Activated T-helper 1 cell treated with Interleukin-2 at 50 U/mL for 16 hours (primary cell): ENCODE measurements around the gene DMRTA2.
"Not testable (repeated sequence)": the region's sequence is repeated elsewhere in the genome, so short reads cannot be mapped to it uniquely, and the experiment has no call there.

ENCODE experiments used
- DNase-seq: peaks from one replicate; pipeline ENCODE4 v3.0.0-alpha.2; 2020; ENCODE audit warnings: low read depth

Gene DMRTA2

DNA sequence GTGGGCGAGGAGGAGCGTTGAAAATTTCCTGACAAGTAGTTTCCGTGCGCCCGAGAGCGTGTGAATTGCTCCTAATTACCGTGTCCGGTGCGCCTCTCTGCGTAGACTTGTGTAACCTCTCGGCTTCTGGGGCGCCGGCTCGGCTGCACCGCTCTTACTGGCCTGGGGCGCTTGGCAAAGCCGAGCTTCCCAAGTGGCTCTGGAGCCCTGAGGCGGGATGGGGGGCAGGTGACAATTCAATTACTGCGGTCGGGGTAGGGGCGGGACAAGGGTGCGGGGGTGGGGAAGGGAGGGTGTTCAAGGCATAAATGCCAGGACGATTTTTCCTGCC is 392 bp upstream of the DMRTA2 start:
- DNase-seq = no peak

DNA sequence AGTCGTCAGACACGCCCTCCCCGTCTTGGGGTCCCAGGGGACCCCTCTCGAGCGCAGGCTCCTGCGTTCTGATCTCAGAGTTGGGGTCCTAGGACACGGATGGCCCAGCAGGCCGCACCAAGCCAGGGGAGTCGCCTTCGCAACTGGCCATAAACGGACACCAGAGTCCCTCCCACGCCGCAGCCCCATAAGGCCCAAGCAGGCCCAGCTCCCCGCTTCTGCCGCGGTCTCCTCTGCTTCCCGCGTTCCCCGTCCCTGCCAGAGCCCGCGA is 633 bp downstream of the DMRTA2 start:
- DNase-seq = no peak

DNA sequence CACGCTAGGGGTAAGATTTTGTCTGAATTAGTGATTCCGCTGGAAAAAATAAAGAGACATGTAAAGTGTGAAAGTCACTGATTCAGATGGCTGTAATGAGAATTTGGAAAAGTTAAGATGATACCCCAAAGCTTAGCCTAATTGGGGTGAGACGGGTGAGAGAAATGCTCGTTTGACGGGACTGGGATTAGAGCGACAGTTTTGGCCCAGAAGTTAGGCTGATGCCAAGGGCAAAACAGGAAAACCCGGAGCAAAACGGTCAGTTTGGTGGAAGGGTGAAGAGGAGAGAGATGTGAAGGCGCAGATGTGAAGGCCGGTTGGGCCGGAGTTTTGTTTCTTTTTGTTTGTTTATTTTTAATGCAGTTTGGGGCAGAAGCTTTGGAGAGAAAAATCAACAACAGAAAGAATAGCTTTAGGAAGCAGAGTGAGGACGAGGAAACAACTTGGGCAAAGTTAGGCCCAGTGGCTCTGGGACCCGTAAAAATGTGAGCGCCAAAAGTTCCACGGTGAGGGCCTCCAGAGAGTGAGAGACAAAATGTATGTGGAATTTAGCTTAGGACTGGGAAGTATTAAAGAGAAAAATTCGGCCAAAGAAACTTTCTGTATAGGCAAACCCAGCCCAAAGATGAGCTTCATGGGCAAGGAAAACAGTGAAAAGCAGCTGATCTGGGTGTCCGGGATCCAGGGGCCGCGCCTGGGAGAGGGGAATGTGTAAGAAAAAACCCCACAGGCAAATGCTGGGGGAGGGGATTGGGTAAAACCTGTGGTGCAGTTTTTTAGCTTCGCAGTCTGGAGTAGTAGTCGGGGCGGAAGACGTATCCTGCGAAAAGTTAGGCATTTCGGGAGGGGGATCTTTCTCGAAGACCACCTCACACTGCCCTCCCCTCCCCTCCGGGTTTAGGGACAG is 1.2 kb downstream of the DMRTA2 start:
- no peak for DNase-seq

DNA sequence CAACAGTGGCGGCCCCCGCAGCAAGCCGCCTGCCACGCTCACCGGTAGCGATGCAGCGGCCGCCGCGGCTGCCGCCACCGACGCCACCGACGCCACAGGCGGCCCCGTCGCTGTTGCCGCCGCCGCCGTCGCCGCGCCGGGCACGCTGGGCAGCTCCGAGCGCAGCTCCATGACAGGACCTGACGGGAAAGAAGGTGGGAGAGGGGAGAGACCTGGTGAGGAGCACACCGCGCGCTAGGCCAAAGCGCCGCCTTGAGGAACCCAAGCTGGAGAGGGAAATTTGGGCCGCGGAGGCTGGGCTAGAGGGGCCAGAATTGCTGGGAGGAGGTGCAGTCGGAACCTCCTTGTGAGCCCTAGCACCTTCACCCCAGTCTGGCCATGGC is 1.9 kb downstream of the DMRTA2 start:
- no peak for DNase-seq

GRCh38 chr1:50420689-50421365 is 2.4 kb downstream of the DMRTA2 start:
- DNase-seq = no peak

- no peak for DNase-seq
Observed at GRCh38 chr1:50419907-50420677, 3.2 kb downstream of the DMRTA2 start.

- DNase-seq = no peak
Observed at GRCh38 chr1:50419192-50419906, 3.9 kb downstream of the DMRTA2 start.

- DNase-seq = no peak
Observed at GRCh38 chr1:50418600-50419109, 4.6 kb downstream of the DMRTA2 start.

DNA sequence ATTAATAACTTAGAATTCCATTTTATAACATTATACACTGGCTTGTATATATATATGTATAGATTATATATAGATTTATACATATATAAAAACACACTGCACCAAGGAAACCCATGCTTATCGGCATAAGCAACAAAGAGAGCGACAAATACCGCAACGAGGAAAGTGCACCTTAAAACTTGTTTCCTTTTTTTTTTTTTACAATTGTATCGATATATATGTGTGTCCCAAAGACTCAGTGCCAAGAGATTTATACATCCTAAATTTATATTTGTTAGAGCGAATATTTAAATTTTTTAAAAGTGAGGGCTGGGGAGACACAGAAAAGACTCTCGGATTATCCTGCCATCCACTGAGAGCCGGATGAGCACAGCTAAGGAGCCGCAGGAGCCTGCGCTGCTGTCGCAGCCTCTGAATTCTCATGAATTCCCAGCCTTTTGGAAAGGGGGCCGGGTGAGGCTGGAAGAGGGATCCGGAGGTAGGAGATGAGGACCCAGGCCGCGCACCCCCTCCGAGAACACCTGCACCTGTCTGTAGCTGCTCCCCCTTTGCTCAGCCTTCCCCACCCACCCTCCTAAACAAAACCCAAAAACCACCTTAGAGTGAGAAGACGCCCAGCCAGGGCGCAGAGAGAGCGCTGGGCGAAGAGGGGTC is 5.2 kb downstream of the DMRTA2 start:
- DNase-seq = no peak

GRCh38 chr1:50417507-50417906 is 5.7 kb downstream of the DMRTA2 start:
- no peak for DNase-seq

DNA sequence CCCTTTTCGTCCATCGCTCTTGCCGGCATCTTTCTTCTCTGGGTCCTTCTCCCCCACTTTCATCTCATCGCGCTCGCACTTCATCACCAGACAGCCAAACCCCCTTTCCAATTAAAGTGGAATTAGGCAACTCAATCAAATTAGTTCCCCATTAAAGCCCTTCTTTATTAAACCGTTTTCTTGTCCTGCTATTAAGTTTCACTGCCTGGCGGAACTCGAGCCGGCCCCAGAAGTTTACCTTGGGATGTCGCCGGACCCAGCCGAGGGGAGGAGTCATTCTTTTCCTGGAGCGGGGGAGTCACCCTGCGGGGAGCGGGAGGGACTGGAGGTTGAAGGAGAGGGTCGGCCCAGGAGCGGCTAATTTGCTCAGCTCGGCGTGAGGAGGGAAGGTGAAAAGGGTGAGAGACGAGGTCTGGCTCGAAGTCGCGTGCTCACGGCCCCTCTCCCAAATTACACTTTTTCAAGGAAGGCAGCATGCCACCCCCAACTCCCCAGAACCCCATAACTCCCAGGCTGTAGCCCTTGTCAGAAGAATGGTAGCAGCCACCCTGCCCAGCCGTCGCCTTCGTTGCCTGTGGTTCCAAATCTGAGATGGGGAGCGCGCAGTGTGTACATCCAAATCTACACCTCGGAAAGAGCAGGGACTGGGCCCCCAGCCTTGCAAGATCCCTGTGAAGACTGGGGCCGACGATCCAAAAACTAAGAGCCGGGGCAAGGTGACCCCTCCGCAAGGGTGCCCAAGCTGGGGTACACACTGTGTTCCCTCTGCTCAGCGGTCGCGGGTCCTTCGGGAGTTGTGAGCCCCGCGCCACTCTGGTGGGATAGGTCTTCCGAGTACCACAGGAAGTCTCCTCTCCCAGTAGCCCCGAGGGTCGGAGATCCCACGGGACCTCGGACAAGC is 6.4 kb downstream of the DMRTA2 start:
- DNase-seq = no peak

DNA sequence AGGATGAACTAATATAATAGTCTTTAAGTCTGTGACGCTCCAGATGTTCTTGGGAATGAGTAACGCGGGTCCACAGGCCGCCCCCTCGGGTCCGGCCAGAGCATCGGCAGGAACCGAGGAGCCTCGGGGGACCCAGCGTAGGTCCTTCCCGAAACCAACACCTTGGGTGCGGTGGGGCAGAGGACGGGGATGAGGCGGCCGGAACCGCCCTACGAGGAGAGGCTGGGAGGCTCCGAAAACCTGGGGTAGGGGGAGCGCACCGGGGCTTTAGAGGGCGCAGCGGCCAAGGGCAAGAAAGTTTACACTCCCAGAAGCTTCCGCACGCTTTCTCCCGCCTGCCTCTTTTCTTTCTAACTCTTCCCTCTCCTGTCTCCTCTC is 7.1 kb downstream of the DMRTA2 start:
- DNase-seq = no peak

DNA sequence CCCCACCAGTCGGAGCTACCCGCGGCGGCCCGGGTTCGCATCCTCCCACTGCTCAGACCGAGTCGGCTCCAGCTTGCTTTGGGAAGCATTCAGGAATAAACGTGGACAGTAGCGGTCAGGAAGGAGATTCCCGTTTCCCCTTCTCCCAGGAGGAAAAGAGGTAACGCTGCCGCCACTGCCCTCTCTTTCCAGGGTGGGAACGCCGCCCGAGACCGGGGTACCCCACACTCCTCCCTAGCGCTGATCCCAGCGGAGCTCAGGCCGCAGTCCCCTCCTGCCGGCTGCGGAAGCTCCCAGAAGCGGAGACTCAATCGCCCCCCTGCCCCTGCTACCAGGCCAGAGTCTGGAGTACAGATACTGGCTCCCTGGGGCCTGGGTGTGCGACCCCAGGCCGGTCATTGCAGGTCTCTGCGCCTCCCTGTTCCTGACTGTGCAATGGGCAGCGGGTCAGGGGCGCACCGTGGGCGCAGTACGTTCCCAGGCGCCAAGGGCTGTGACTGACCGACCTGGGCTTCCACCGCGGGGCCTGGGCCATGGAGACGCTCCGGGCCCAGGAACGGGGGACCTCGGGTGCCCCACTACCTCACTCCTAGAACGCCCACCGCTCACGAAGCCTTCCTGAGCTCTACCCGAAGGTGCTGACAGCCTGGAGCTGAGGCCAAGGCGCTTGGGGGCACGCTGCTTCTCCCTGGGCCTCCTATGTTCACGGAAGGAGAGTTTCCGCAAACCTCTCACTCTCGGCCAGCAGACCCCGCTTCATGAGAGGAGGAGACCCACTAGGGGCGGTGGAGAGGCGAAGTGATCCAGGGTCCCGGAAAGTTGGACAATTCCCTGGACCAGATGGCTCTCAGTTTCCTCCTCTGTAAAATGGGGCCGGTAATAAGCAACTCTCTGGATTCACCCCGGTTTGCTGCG is 7.8 kb downstream of the DMRTA2 start:
- DNase-seq = no peak

DNA sequence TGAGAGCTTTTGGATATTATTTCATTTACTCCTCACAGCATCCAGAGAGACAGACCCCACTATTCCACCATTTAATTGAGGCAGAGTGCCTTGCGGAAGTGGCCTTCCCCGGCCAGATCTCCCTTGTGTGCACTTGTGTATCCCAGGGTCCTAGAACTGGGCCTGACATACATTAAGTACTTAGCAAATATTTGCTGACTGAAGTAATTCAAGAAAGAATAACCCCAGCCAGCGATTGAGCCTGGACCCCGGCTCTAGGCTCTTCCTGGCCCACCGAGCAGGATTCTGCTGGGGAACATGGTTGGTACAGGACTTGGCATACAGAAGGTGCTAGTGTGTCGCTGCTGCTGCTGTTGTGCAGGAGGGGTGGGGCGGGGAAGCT is 8.4 kb downstream of the DMRTA2 start:
- DNase-seq = no peak

DNA sequence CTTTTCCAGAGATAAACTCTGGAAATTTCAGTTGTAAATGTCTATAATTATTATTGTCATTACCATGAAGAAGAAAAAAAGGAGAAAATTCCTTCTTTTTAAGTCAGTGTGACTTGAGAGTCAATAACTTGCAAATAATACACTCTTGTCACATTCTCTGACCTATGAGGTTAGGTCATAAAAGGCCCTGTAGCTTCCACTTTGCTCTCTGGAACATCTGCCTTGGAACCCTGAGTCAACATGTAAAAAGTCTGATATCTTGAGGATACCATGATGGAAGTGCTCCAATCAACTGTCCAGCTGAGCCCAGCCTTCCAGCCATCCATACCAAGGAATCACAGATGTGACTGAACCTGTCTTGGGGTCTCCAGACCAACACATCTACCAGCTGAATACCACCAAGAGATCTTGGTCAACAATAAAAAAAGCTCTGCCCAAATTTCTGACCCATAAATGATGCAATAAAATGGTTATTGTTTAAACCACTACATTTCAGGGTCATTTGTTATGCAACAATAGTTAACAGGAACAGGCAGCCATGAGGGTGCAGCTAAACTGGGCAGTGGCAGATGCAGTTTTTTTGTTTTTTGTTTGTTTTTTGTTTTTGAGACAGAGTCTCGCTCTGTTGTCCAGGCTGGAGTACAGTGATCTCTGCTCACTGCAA is 10.3 kb downstream of the DMRTA2 start:
- no peak for DNase-seq

GRCh38 chr1:50405814-50406213 is 17.4 kb downstream of the DMRTA2 start:
- no peak for DNase-seq

DNA sequence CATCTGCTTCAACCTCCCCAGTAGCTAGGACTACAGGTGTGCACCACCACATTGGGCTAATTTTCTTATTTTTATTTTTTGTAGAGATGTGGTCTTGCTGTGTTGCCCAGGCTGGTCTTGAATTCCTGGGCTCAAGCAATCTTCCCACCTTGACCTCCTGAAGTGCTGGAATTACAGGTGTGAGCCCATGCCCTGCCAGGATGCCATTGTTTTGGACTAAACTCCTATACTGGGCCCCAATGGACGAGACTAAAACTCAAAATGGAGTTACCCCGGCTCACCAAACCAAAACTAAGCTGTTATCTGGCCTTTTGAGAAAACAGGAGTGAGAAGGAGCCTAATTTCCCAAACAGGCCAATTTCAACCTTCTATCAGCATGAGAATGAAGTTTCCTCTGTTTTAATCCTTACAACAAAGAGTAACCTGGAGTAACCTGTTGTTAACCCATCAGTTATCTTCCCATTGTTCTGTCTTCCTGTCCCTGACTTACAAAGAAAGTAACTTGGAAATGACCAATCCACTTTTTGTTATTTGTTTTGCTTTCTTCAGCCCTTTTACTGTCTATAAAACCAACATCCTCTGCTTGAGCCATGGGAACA is 29.6 kb downstream of the DMRTA2 start:
- no peak for DNase-seq

- not testable (repeated sequence) for DNase-seq
Observed at GRCh38 chr1:50381551-50381950, 41.7 kb downstream of the DMRTA2 start.

DNA sequence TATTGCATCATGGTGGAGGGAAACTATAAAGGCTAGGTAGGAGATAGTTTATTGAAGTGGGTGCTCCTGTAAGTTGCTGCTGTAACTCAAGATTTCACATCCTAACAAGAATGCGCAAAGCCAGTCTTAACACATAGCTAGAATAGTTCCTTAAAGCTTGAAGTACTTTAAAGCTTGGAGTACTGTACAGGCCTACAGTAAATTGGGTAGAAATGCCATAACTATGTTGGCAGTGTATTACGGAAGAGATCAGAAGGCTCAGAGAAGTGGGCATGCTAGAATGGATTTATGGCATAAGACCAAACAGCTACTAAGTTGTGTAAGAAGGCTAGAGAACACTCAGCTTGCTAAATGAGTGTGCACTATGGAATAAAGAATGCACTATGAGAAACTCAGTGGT is 44.5 kb downstream of the DMRTA2 start:
- no peak for DNase-seq
